ENCODE results near the gene PLS3.

DNA sequence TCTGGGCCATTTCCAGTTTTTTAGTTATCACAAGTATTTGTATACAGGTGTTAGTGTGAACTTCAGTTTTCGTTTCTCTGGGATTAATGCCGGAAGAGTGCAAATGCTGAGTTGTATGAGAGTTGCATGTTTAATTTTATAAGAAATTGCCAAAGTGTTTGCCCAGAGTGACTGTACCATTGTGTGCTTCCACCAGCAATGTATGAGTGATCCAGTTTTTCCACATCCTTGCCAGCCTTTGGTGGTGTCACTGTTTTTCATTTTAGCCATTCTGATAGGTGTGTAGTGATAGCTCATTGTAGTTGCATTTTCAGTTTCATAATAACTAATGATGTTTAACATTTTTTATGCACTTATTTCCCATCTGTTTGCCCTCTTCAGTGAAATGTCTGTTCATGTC lies 18.4 kb downstream of the PLS3 start:
- TF ChIP-seq CTCF (IDR thresholded peaks at IDR 0.05) = no peak
- TF ChIP-seq POLR2A (IDR thresholded peaks at IDR 0.05) = no peak

Data from transverse colon (tissue), 3 donors.